HG03280 (cell line): Measurements from ENCODE around the gene NLRP14.

ENCODE experiments used
- ATAC-seq: cut with Tn5 transposase; IDR thresholded peaks from one replicate; pipeline ENCODE4 v1.9.1; 2021; ENCODE audit warnings: mild to moderate bottlenecking, moderate library complexity; ENCODE audit not compliant: unreplicated experiment

The NLRP14 gene

GRCh38 chr11:7046474-7047175 is 26.3 kb downstream of the NLRP14 start:
- ATAC-seq: no peak

- no peak for ATAC-seq
Measured at GRCh38 chr11:7050191-7050590, 29.9 kb downstream of the NLRP14 start.

GRCh38 chr11:7056828-7057513 is 36.7 kb downstream of the NLRP14 start:
- no peak for ATAC-seq

GRCh38 chr11:7057641-7058040 is 37.4 kb downstream of the NLRP14 start:
- no peak for ATAC-seq

GRCh38 chr11:7060868-7061267 is 40.6 kb downstream of the NLRP14 start:
- no peak for ATAC-seq

GRCh38 chr11:7062534-7062933 is 42.3 kb downstream of the NLRP14 start:
- no peak for ATAC-seq

GRCh38 chr11:7072401-7073028 is 52.2 kb downstream of the NLRP14 start:
- no peak for ATAC-seq

GRCh38 chr11:7077101-7077500 is 56.8 kb downstream of the NLRP14 start:
- no peak for ATAC-seq

GRCh38 chr11:7079545-7080135 is 59.4 kb downstream of the NLRP14 start:
- ATAC-seq: no peak

- no peak for ATAC-seq
Measured at GRCh38 chr11:7080900-7081299, 60.6 kb downstream of the NLRP14 start.

- ATAC-seq: no peak
Measured at GRCh38 chr11:7081441-7081840, 61.2 kb downstream of the NLRP14 start.

GRCh38 chr11:7088921-7089320 is 68.6 kb downstream of the NLRP14 start, which contains the start of gene RBMXL2:
RBMXL2 (plus strand) TSS chr11:7088998; CDS start chr11:7089121, 123 bp downstream.
- ATAC-seq: no peak

GRCh38 chr11:7089328-7090251 is 69.3 kb downstream of the NLRP14 start:
- ATAC-seq: no peak

- ATAC-seq: peak; percentile 89
Measured at GRCh38 chr11:7098235-7098832, 78.1 kb downstream of the NLRP14 start.

- ATAC-seq: no peak
Measured at GRCh38 chr11:7115780-7116179, 95.5 kb downstream of the NLRP14 start.

- no peak for ATAC-seq
Measured at GRCh38 chr11:7116370-7116769, 96.1 kb downstream of the NLRP14 start.
